ENCODE data around the gene GULP1.
A peak's percentile ranks its signal among the peaks of the same experiment; 100 is the strongest.
"Not testable (repeated sequence)": the region's sequence is repeated elsewhere in the genome, so short reads cannot be mapped to it uniquely, and the experiment has no call there.

GULP1 gene

DNA sequence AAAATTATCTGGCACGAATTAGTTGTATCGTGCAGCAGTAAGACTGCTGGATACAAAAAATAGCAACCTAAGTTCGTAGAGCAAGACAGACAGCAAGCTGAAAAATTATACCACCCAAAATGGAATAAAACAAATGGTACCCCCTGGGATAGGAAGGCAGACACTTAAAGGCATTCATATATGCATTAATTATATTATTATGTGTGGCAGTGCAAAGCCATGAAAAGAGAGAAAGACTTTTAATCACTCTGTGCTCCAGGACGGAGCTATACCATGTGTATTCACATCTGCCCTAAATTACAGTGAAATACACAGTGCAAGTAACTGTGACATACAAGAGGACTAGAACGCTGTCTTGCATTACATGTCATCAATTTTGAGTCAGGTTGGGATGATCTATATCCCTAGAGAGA, 235.9 kb downstream of the GULP1 start:
- H3K27ac ChIP-seq, result no peak overlapping the region
- TF ChIP-seq, protein P1, sequence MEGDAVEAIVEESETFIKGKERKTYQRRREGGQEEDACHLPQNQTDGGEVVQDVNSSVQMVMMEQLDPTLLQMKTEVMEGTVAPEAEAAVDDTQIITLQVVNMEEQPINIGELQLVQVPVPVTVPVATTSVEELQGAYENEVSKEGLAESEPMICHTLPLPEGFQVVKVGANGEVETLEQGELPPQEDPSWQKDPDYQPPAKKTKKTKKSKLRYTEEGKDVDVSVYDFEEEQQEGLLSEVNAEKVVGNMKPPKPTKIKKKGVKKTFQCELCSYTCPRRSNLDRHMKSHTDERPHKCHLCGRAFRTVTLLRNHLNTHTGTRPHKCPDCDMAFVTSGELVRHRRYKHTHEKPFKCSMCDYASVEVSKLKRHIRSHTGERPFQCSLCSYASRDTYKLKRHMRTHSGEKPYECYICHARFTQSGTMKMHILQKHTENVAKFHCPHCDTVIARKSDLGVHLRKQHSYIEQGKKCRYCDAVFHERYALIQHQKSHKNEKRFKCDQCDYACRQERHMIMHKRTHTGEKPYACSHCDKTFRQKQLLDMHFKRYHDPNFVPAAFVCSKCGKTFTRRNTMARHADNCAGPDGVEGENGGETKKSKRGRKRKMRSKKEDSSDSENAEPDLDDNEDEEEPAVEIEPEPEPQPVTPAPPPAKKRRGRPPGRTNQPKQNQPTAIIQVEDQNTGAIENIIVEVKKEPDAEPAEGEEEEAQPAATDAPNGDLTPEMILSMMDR (conservative IDR thresholded peaks at IDR 0.05), result no peak

DNA sequence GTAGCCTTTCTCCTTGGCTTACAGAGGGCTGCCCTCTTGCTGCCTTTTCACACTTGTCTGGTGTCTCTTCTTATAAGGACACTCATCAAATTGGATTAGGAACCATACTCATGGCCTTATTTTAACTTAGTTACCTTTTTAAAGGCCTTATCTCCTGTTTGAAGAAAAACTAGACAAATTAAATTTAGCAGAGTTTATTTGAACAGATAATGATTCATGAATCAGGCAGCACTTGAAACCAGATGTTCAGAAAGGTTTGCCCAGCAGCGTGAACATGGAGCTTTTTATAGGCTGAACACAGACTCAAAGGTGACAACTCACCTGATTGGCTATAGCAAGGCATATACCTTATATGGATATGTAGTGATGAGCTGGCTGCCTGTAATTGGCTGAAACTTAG, 238.0 kb downstream of the GULP1 start:
- TF ChIP-seq, protein P1 (conservative IDR thresholded peaks at IDR 0.05), result no peak
- H3K27ac ChIP-seq, result no peak overlapping the region

DNA sequence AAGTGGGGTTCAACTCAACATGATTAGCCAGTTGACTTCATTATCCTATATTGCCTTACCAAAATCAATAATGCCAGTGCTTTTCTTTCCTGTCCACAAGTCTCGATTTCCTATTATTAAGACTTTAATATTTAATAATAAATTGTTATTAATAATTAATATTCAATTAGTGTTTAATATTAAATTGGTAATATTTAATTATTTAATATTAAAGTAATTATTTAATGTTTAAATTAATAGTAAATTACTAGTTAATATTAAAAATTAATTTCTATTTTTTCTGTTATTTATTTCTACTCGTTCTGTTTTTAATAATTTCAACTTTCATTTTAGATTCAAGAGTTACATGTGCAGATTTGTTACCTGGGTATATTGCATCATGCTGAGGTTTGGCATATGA, 243.2 kb downstream of the GULP1 start:
- H3K27ac ChIP-seq, result no peak overlapping the region
- TF ChIP-seq, protein P1 (conservative IDR thresholded peaks at IDR 0.05), result no peak

DNA sequence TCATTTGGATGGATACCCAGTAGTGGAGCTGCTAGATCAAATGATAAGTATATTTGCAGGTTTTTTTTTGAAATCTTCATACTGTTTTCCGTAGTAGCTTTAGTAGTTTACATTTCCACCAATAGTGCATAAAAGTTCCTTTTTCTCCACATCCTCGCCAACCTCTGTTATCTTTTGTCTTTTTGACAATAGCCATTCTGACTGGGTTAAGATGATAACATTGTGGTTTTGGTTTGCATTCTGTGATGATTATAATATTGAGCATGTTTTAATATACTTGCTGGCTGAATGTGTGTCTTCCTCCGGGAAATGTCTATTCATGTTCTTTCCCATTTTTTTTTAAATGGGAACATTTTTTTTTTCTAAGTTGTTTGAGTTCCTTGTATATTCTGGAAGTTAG, 260.0 kb downstream of the GULP1 start:
- no peak overlapping the region for H3K27ac ChIP-seq
- TF ChIP-seq, protein P1 (conservative IDR thresholded peaks at IDR 0.05), result no peak

DNA sequence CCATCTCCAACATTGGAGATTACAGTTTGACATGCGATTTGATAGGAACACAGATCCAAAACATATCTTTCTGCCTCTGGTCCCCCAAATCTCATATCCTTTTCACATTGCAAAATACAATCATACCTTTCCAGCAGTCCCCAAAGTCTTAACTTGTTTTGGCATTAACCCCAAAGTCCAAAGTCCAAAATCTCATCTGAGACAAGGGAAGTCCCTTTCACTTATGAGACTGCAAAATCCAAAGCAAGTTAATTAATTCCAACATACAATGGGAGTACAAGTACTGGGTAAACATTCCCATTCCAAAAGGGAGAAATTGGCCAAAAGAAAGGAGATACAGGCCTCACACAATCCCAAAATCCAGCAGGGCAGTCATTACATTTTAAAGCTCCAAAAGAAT, 265.4 kb downstream of the GULP1 start:
- no peak overlapping the region for H3K27ac ChIP-seq
- TF ChIP-seq, protein P1 (conservative IDR thresholded peaks at IDR 0.05), result no peak

DNA sequence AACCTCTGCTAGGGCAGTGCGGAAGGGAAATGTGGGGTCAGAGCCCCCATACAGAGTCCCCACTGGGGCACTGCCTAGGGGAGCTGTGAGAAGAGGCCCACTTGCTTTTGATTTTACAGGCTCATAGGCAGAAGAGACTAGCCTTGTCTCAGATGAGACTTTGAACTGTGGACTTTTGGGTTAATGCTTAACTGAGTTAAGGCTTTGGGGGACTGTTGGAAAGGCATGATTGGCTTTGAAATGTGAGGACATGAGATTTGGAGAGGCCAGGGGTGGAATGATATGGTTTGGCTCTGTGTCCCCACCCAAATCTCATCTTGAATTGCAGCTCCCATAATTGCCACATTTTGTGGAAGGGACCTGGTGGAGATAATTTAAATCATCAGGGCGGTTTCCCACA, 267.8 kb downstream of the GULP1 start:
- not testable (repeated sequence) for H3K27ac ChIP-seq

DNA sequence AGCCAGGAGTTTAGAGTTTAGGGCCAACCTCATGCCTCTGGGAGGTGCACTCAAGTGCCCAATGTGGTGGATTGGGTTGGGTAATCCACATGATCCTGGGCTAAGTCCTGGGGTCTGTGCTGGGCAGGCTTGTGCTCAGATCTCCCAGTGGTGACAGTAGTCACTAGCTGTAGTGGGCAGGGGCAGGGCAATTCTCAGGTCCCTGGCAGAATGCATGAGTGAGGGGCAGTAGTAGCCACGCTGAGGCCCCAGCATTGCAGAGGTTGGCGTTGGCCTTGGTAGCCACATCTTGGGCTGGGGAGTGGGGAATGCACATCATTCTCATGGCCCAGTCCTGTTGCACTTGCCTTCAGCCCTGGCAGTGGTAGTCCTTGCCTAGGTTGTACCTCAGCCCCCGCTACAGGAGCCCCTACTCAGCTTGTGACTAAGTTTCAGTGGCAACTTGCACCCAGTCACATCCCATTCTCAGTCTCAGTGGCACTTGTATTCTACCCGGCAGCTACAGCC, 269.9 kb downstream of the GULP1 start:
- H3K27ac ChIP-seq, result no peak overlapping the region
- TF ChIP-seq, protein P1 (conservative IDR thresholded peaks at IDR 0.05), result no peak

DNA sequence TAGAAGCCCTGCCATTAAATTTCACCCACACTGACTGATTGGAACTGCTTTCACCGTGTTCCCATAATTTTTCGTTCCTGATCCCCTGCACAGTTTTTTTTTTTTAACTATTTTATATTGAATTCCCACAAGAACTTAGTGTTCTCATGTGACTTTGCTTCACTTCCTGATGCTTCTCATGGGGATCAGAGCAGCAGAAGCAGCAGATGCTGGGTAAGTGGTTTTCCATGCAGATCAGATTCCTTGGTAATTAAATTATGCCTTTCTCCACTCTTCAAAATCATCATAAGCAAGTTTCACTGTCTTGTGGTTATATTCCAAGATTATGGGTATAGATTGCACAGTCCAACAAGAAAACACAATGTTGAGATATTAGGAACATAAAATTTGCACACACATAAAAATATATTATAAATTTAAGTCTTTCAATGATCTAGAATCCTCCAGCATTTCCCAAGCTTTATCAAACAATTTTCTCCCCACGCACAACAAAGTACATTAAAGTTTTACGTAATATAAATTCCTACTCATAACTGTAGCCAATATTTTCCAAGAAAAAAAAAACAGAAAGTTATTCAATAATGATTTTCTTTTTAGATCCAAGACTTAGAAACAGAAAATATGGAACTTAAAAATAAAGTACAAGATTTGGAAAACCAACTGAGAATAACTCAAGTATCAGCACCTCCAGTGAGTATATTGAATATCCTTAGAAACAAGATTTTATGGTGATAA, 277.9 kb downstream of the GULP1 start:
- TF ChIP-seq, protein P1 (conservative IDR thresholded peaks at IDR 0.05), result no peak
- H3K27ac ChIP-seq, result peak overlapping the region; percentile 83; the same call in 1 of the 2 replicates
